Mesendoderm (in vitro differentiated cells): ENCODE results near the gene SYNE2.
"Not testable (repeated sequence)": the region's sequence is repeated elsewhere in the genome, so short reads cannot be mapped to it uniquely, and the experiment has no call there.

Experiments
- DNase-seq: peaks from one replicate; pipeline ENCODE4 v3.0.0; 2013
- H2AK5ac ChIP-seq: 2 replicates; pipeline ENCODE4 v1.6.1; 2013; ENCODE audit warnings: low read length, inconsistent platforms
- H2BK120ac ChIP-seq: 2 replicates; pipeline ENCODE4 v1.6.1; 2013; ENCODE audit warnings: low read depth, mild to moderate bottlenecking, low read length, moderate library complexity, mixed read lengths
- H2BK15ac ChIP-seq: replicated peaks from 2 replicates; pipeline ENCODE4 v1.6.1; 2013; ENCODE audit warnings: low read depth, mild to moderate bottlenecking, moderate library complexity
- H2BK5ac ChIP-seq: 2 replicates; pipeline ENCODE4 v1.6.1; 2013; ENCODE audit warnings: low read length, inconsistent platforms
- H3K18ac ChIP-seq: 2 replicates; pipeline ENCODE4 v1.6.1; 2013; ENCODE audit warnings: mild to moderate bottlenecking, low read length, mixed read lengths
- H3K23ac ChIP-seq: one replicate; pipeline ENCODE4 v1.6.1; 2013; ENCODE audit warnings: low read length
- H3K27ac ChIP-seq: 2 replicates; pipeline ENCODE4 v1.5.1; 2013; ENCODE audit warnings: low read depth, mild to moderate bottlenecking, inconsistent platforms, low read length, moderate library complexity
- H3K27me3 ChIP-seq: 2 replicates; pipeline ENCODE4 v1.6.1; 2013; ENCODE audit warnings: low read length, control low read depth, mild to moderate bottlenecking, inconsistent platforms; ENCODE audit not compliant: insufficient read depth, poor library complexity
- H3K36me3 ChIP-seq: 2 replicates; pipeline ENCODE4 v1.6.1; 2013; ENCODE audit warnings: low read length, inconsistent platforms; ENCODE audit not compliant: control insufficient read depth, insufficient read depth
- H3K4ac ChIP-seq: one replicate; pipeline ENCODE4 v1.6.1; 2013; ENCODE audit warnings: low read depth, mild to moderate bottlenecking, low read length, moderate library complexity
- H3K4me1 ChIP-seq: 2 replicates; pipeline ENCODE4 v1.6.1; 2013; ENCODE audit warnings: low read depth, low read length, inconsistent platforms; ENCODE audit not compliant: control insufficient read depth
- H3K4me2 ChIP-seq: 2 replicates; pipeline ENCODE4 v1.6.1; 2013; ENCODE audit warnings: low read length
- H3K4me3 ChIP-seq: 2 replicates; pipeline ENCODE4 v1.5.1; 2013; ENCODE audit warnings: mild to moderate bottlenecking, low read length
- H3K56ac ChIP-seq: one replicate; pipeline ENCODE4 v1.6.1; 2013; ENCODE audit warnings: low read length
- H3K79me1 ChIP-seq: 2 replicates; pipeline ENCODE4 v1.6.1; 2013; ENCODE audit warnings: low read length, inconsistent platforms
- H3K79me2 ChIP-seq: 2 replicates; pipeline ENCODE4 v1.6.1; 2013; ENCODE audit warnings: mild to moderate bottlenecking, low read length; ENCODE audit not compliant: control insufficient read depth, insufficient read depth
- H3K9ac ChIP-seq: 2 replicates; pipeline ENCODE4 v1.6.1; 2013; ENCODE audit warnings: low read length, inconsistent platforms
- H4K5ac ChIP-seq: one replicate; pipeline ENCODE4 v1.6.1; 2013; ENCODE audit warnings: low read length
- H4K8ac ChIP-seq: one replicate; pipeline ENCODE4 v1.6.1; 2013; ENCODE audit warnings: low read depth, mild to moderate bottlenecking, control low read depth, low read length, moderate library complexity
- WGBS: extraction: QIAGEN DNeasy Blood & Tissue Kit; methylation state at CpG from one replicate; pipeline ENCODE4 v1.1.7; 2013; ENCODE audit warnings: low lambda C conversion rate, missing lambda C conversion rate; ENCODE audit not compliant: insufficient coverage; ENCODE audit errors: extremely low coverage; 5-methylcytosine and 5-hydroxymethylcytosine counted together

The SYNE2 gene

DNA sequence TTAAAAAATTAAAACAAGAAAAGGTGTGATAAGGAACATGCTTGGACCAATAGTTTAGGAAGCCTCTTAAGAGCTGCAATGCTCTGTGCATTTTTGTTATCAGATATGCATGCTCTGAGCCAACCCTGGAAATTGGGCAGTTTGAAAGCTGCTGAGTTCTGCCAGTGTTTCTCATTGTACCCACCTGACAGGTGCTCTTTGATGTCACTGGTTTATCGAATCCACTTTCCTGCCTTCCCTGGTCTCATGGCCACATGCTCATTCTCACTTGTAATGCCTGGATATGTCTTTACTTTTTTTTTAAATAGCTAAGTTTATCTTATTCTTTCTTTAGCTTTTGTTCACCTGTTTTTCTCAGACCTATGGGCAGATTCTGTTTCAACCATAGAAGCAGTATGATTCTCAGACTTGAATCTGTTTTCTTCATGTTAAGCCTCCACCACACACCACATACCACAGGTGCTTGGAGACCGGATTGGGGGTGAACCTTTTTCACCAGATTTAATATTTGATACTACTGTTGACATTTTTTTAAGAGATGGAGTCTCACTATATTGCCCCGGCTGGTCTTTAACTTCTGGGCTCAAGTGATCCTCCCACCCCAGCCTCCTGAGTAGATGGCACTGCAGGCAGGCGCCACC, 350.7 kb downstream of the SYNE2 start:
- Histone ChIP-seq H3K4me2 (no peak overlapping the region), H3K56ac (no peak overlapping the region), H3K27ac (no peak overlapping the region), H3K36me3 (no peaks in the 10 kb centered on the region), H3K4ac (no peak overlapping the region), H4K5ac (no peak overlapping the region), H3K79me2 (no peaks in the 10 kb centered on the region), H3K9ac (no peak overlapping the region), H2BK15ac (no peak overlapping the region), H4K8ac (no peak overlapping the region), H3K79me1 (no peaks in the 10 kb centered on the region), H2AK5ac (no peak overlapping the region), H3K23ac (no peak overlapping the region), H3K4me3 (no peak overlapping the region), H2BK5ac (no peak overlapping the region), H3K4me1 (no peaks in the 10 kb centered on the region), H2BK120ac (no peak overlapping the region), H3K18ac (no peak overlapping the region), H3K27me3 (no peaks in the 10 kb centered on the region)
- WGBS = no CpG with 5 or more reads among the region's 4 CpGs
- no peak for DNase-seq

GRCh38 chr14:64208261-64208660, 355.5 kb downstream of the SYNE2 start:
- no CpG with 5 or more reads among the region's 7 CpGs for WGBS
- Histone ChIP-seq H3K23ac (no peak overlapping the region), H3K9ac (no peak overlapping the region), H3K4me1 (no peaks in the 10 kb centered on the region), H4K5ac (no peak overlapping the region), H2BK5ac (no peak overlapping the region), H3K27me3 (no peaks in the 10 kb centered on the region), H3K4me3 (no peak overlapping the region), H3K18ac (no peak overlapping the region), H3K56ac (no peak overlapping the region), H2BK15ac (no peak overlapping the region), H3K79me2 (no peaks in the 10 kb centered on the region), H4K8ac (no peak overlapping the region), H3K4me2 (no peak overlapping the region), H3K36me3 (peaks cover 2% of the 10 kb centered on the region), H3K27ac (no peak overlapping the region), H3K79me1 (no peaks in the 10 kb centered on the region), H2BK120ac (no peak overlapping the region), H2AK5ac (no peak overlapping the region), H3K4ac (no peak overlapping the region)
- DNase-seq = no peak

DNA sequence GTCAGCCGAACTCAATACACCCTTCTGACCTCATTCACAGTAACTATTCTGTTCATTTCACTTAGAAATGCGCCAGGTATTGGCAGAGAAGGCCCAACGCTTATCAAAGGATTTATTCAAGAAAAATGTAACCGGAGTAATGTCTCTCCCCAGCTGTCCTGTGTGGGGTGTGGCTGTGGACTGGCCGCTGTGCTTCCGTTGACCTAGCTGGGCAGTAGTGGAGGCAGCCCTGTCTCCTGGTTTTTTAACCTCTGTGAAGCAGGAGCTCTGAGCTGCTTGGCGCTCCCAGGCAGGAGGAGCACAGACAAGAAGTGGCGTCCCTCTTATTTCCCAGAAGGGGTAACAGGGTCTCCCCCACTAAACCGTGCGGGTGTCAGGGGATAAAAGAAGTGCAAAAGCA, 356.2 kb downstream of the SYNE2 start:
- no peak overlapping the region for H3K56ac ChIP-seq
- no peak overlapping the region for H4K5ac ChIP-seq
- H2BK15ac ChIP-seq = no peak overlapping the region
- no peaks in the 10 kb centered on the region for H3K79me2 ChIP-seq
- H2BK5ac ChIP-seq = no peak overlapping the region
- no peak overlapping the region for H2AK5ac ChIP-seq
- no peak overlapping the region for H3K9ac ChIP-seq
- WGBS = no CpG with 5 or more reads among the region's 10 CpGs
- H3K4ac ChIP-seq = no peak overlapping the region
- H3K4me2 ChIP-seq = no peak overlapping the region
- no peak for DNase-seq
- H3K4me1 ChIP-seq = no peaks in the 10 kb centered on the region
- no peak overlapping the region for H3K4me3 ChIP-seq
- H4K8ac ChIP-seq = no peak overlapping the region
- no peaks in the 10 kb centered on the region for H3K79me1 ChIP-seq
- H3K36me3 ChIP-seq = peaks cover 2% of the 10 kb centered on the region
- no peak overlapping the region for H2BK120ac ChIP-seq
- no peaks in the 10 kb centered on the region for H3K27me3 ChIP-seq
- H3K18ac ChIP-seq = no peak overlapping the region
- no peak overlapping the region for H3K27ac ChIP-seq
- no peak overlapping the region for H3K23ac ChIP-seq

DNA sequence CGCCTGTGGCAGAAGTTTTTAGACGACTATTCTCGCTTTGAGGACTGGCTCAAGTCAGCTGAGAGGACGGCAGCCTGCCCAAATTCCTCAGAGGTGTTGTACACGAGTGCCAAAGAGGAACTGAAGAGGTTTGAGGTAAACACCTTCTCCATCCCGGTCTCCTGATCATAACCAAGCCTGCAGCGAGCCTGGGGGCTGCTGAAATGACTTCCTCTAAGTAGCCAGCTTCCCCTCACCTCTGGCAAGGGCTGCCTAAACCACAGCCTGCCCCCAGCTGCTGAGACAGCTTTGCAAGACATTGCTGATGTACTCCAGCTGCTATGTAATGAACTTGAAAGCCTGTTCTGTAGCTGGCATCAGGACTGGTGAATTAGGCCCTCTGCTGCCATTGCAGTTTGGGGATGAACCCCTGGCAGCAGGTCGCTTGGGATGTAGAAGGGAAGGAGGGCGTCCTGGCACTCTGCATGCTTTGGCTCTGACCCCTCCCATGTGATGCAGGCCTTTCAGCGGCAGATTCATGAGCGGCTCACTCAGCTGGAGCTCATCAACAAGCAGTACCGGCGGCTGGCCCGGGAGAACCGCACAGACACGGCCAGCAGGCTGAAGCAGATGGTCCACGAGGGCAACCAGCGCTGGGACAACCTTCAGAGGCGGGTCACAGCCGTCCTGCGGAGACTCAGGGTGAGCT, 356.8 kb downstream of the SYNE2 start:
- no peak overlapping the region for H4K5ac ChIP-seq
- H3K79me1 ChIP-seq = no peaks in the 10 kb centered on the region
- no peaks in the 10 kb centered on the region for H3K27me3 ChIP-seq
- no peaks in the 10 kb centered on the region for H3K4me1 ChIP-seq
- H3K18ac ChIP-seq = no peak overlapping the region
- H2BK15ac ChIP-seq = no peak overlapping the region
- no peak for DNase-seq
- H2BK120ac ChIP-seq = no peak overlapping the region
- H3K4me2 ChIP-seq = no peak overlapping the region
- H3K23ac ChIP-seq = no peak overlapping the region
- no peak overlapping the region for H3K4me3 ChIP-seq
- H4K8ac ChIP-seq = no peak overlapping the region
- H3K79me2 ChIP-seq = no peaks in the 10 kb centered on the region
- H2BK5ac ChIP-seq = no peak overlapping the region
- no CpG with 5 or more reads among the region's 21 CpGs for WGBS
- no peak overlapping the region for H3K27ac ChIP-seq
- no peak overlapping the region for H2AK5ac ChIP-seq
- peaks cover 2% of the 10 kb centered on the region for H3K36me3 ChIP-seq
- H3K56ac ChIP-seq = no peak overlapping the region
- H3K4ac ChIP-seq = no peak overlapping the region
- no peak overlapping the region for H3K9ac ChIP-seq

DNA sequence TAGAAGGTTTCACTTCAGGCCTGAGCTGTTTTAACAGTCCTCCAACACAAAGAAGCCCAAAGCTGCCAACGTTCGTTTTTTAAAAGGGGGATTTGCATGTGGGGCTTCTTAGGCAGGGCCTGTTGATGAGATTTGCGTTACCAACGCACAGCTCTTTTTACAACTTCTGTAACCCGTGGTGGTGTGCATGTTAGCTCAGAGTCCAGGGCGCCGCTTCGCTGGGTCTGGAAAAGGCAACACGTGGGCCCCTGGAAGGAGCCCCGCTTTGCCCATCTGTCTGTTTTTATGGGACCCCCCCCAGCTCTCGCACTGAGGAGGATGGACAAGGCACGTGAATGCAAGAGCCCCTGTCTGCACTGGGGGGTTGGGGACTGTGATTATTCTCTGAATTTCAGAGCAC, 357.4 kb downstream of the SYNE2 start:
- Histone ChIP-seq H3K18ac (no peak overlapping the region), H3K4ac (no peak overlapping the region), H2BK120ac (no peak overlapping the region), H4K8ac (no peak overlapping the region), H3K9ac (no peak overlapping the region), H3K4me3 (no peak overlapping the region), H3K23ac (no peak overlapping the region), H3K79me2 (no peaks in the 10 kb centered on the region), H3K27ac (no peak overlapping the region), H4K5ac (no peak overlapping the region), H2BK15ac (no peak overlapping the region), H3K79me1 (no peaks in the 10 kb centered on the region), H3K56ac (no peak overlapping the region), H3K36me3 (peaks cover 2% of the 10 kb centered on the region), H2AK5ac (no peak overlapping the region), H2BK5ac (no peak overlapping the region), H3K4me1 (no peaks in the 10 kb centered on the region), H3K4me2 (no peak overlapping the region), H3K27me3 (no peaks in the 10 kb centered on the region)
- WGBS = no CpG with 5 or more reads among the region's 12 CpGs
- DNase-seq = no peak

DNA sequence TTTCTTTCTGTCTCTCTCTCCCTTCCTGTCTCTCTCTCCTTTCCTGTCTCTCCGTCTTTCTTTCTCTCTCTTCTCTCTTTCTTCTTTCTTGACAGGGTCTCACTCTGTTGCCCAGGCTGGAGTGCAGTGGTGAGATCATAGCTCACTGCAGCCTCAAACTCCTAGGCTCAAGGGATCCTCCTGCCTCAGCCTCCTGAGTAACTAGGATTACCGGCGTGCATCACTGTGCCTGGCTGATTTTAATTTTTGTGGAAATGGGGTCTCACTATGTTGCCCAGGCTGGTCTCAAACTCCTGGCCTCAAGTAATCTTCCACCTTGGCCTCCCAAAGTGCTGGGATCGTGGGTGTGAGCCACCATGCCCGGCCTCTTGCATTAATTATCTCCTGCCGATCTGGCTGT, 358.1 kb downstream of the SYNE2 start:
- H3K4ac ChIP-seq, H2BK5ac ChIP-seq, H3K9ac ChIP-seq, H3K4me2 ChIP-seq, H3K27me3 ChIP-seq, H2AK5ac ChIP-seq, DNase-seq, H3K36me3 ChIP-seq, H4K8ac ChIP-seq, H3K18ac ChIP-seq, H2BK15ac ChIP-seq, H3K27ac ChIP-seq, H2BK120ac ChIP-seq, H3K79me2 ChIP-seq, H3K4me3 ChIP-seq, H3K56ac ChIP-seq, H3K4me1 ChIP-seq, H4K5ac ChIP-seq, H3K23ac ChIP-seq, H3K79me1 ChIP-seq: not testable (repeated sequence)
- no CpG with 5 or more reads among the region's 6 CpGs for WGBS
